B cell (primary cell): ENCODE results near the gene ERC2. TPM values are rescaled to one million over a fixed set of nuclear protein-coding genes. Genes with fewer than 3 reads are reported as not detected.

Source experiments
- ATAC-seq: fragments of 200-7000 bp; cut with Tn5 transposase; one replicate; pipeline ENCODE4 v1.10.0; 2021; ENCODE audit warnings: low read depth, mild to moderate bottlenecking, moderate number of reproducible peaks, moderate library complexity
- CTCF ChIA-PET: fragments of 350-600 bp; sonication (Branson Sonifier 250); formaldehyde crosslinking; loops from one replicate; lab custom pipeline; 2021; ENCODE audit warnings: antibody characterized with exemption, inconsistent platforms; lab: Charles Lee
- POLR2A ChIA-PET: fragments of 350-600 bp; sonication (Branson Sonifier 250); formaldehyde crosslinking; loops from one replicate; lab custom pipeline; 2021; ENCODE audit warnings: antibody characterized with exemption; lab: Charles Lee
- DNase-seq: peaks from one replicate; pipeline ENCODE4 v3.0.0; 2013
- H2AFZ ChIP-seq: 2 replicates; pipeline ENCODE4 v1.6.1; 2012; ENCODE audit warnings: mild to moderate bottlenecking, low read depth, low read length; ENCODE audit not compliant: insufficient read depth, poor library complexity, severe bottlenecking
- H3K27ac ChIP-seq, 2 donors: 1 replicate in 1 of 2; 2 replicates in 1 of 2; pipeline ENCODE4 v1.5.1; 2012 to 2013; ENCODE audit warnings: low read length in 2 of 2, mild to moderate bottlenecking in 2 of 2, moderate library complexity in 1 of 2
- H3K27me3 ChIP-seq, 4 experiments: fragments of 200-600 bp in 1 of 4; sonication (generic) in 1 of 4; replicated peaks in 1 of 4; 1 replicate in 2 of 4; 2 replicates in 2 of 4; pipeline versions ENCODE4 v1.6.1 to v1.7.0; 2013 to 2016; ENCODE audit warnings: low read length in 3 of 4, mild to moderate bottlenecking in 2 of 4, mixed read lengths in 1 of 4, moderate library complexity in 1 of 4; ENCODE audit not compliant: insufficient read depth in 4 of 4, control insufficient read depth in 3 of 4; ENCODE audit errors: control extremely low read depth in 1 of 4
- H3K36me3 ChIP-seq, 2 experiments: replicated peaks in 1 of 2; 1 replicate in 1 of 2; 2 replicates in 1 of 2; pipeline versions ENCODE4 v1.6.1 to v1.7.1; 2013; ENCODE audit warnings: low read length in 1 of 2; ENCODE audit not compliant: insufficient read depth in 2 of 2, control insufficient read depth in 1 of 2; ENCODE audit errors: control extremely low read depth in 1 of 2, extremely low read depth in 1 of 2
- H3K4me1 ChIP-seq, 2 donors: fragments of 200-600 bp in 1 of 2; sonication (generic) in 1 of 2; 1 replicate in 1 of 2; 2 replicates in 1 of 2; pipeline versions ENCODE4 v1.5.1 to v1.6.1; 2013 to 2017; ENCODE audit warnings: low read length in 2 of 2; ENCODE audit not compliant: control insufficient read depth in 2 of 2, insufficient read depth in 2 of 2
- H3K4me2 ChIP-seq: replicated peaks from 2 replicates; pipeline ENCODE3; 2012; ENCODE audit warnings: mild to moderate bottlenecking, low read depth, low read length; ENCODE audit not compliant: poor library complexity, severe bottlenecking
- H3K4me3 ChIP-seq, 5 experiments: fragments of 200-600 bp in 1 of 5; sonication (generic) in 1 of 5; 1 replicate in 3 of 5; 2 replicates in 2 of 5; pipeline versions ENCODE4 v1.5.1 to v1.7.0; 2011 to 2016; ENCODE audit warnings: low read length in 4 of 5, mild to moderate bottlenecking in 4 of 5, low read depth in 2 of 5, control low read depth in 1 of 5, moderate library complexity in 1 of 5; ENCODE audit not compliant: insufficient read depth in 1 of 5; ENCODE audit errors: control extremely low read depth in 1 of 5, extremely low read depth in 1 of 5
- H3K79me2 ChIP-seq: fragments of 200-600 bp; sonication (generic); one replicate; pipeline ENCODE4 v1.6.0; 2016; ENCODE audit warnings: low read length; ENCODE audit not compliant: control insufficient read depth, insufficient read depth
- H3K9ac ChIP-seq: fragments of 200-600 bp; sonication (generic); 2 replicates; pipeline ENCODE4 v1.6.1; 2017; ENCODE audit warnings: mild to moderate bottlenecking, low read length, moderate library complexity
- H3K9me3 ChIP-seq, 3 donors: one replicate each; pipeline versions ENCODE4 v1.6.1 to v1.7.1; 2013; ENCODE audit warnings: low read length in 2 of 3; ENCODE audit not compliant: control insufficient read depth in 2 of 3, insufficient read depth in 1 of 3; ENCODE audit errors: control extremely low read depth in 1 of 3
- H4K20me1 ChIP-seq: 2 replicates; pipeline ENCODE4 v1.6.0; 2012; ENCODE audit warnings: mild to moderate bottlenecking, low read length; ENCODE audit not compliant: insufficient read depth, control insufficient read depth, poor library complexity, severe bottlenecking
- H3K27ac Mint-ChIP-seq: one replicate; pipeline ENCODE4 v1.8.0; 2021; ENCODE audit warnings: mixed read lengths
- H3K27me3 Mint-ChIP-seq: one replicate; pipeline ENCODE4 v1.8.0; 2021; ENCODE audit warnings: mixed read lengths
- H3K4me1 Mint-ChIP-seq: one replicate; pipeline ENCODE4 v1.8.0; 2021; ENCODE audit warnings: mixed read lengths
- H3K4me3 Mint-ChIP-seq: one replicate; pipeline ENCODE4 v1.8.0; 2021; ENCODE audit warnings: mixed read lengths
- H3K9me3 Mint-ChIP-seq: one replicate; pipeline ENCODE4 v1.8.0; 2022; ENCODE audit warnings: mixed read lengths; ENCODE audit not compliant: insufficient read depth
- CTCF ChIP-seq: fragments of 200-600 bp; IDR thresholded peaks from one replicate; pipeline ENCODE4 v1.8.0; 2022; ENCODE audit warnings: antibody characterized with exemption, mild to moderate bottlenecking
- EZH2 ChIP-seq: IDR thresholded peaks from 2 replicates; pipeline ENCODE4 v1.6.1; 2012; ENCODE audit warnings: borderline replicate concordance, low read depth, mild to moderate bottlenecking, moderate library complexity, low read length; ENCODE audit not compliant: insufficient read depth, poor library complexity, severe bottlenecking
- WGBS: methylation state at CpG from one replicate; pipeline ENCODE4 v1.1.5; 2013; ENCODE audit warnings: missing lambda C conversion rate; ENCODE audit not compliant: insufficient coverage; 5-methylcytosine and 5-hydroxymethylcytosine counted together
- intact Hi-C: fragments of 100-400 bp; cut with micrococcal nuclease; formaldehyde crosslinking; loops from one replicate; pipeline ENCODE4 v1.10.0; 2022
- polyA plus RNA-seq: library from polyadenylated mRNA; depleted of rRNA; stranded (reverse); fragments of >200 nt; gene quantifications from 2 replicates; pipeline ENCODE4 v1.2.3, GENCODE V29; 2012
- total RNA-seq, 2 donors: library from RNA; stranded (reverse); fragments of 120-200 nt in 1 of 2; gene quantifications; 1 replicate in 1 of 2; 2 replicates in 1 of 2; pipeline versions ENCODE4 v1.2.3 to v1.2.4, GENCODE V29; 2013 to 2022

ERC2 gene
- total and polyA plus RNA-seq, 2 donors (not counting 1 experiment from before 2014, with no cell fraction given), result not detected

DNA sequence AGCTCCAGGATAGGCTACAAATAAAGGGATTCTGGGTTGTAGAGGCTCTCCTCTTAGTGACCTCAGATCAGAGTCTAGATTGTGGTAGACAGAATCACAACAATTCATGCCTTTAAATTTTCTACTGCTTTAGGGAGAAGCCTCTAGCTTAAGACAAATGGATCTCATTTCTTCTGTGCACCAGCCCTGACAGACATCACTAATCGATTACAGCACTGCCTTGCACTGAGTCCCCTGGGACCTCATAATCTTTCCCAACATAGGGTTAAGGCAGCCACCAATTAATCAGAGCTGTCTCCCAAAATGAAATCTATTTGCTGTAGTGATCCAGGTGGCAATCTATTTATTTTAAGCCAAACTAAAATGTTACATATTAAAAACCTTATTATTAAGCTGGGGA lies 544.6 kb downstream of the ERC2 start:
- Histone ChIP-seq H3K4me2 (no peak overlapping the region), H3K9ac (no peak overlapping the region), H4K20me1 (no peaks in the 10 kb centered on the region), H3K9me3 (no peaks in the 10 kb centered on the region), H3K79me2 (no peaks in the 10 kb centered on the region), H3K27me3 (no peaks in the 10 kb centered on the region), H3K27ac (no peak overlapping the region), H3K36me3 (no peaks in the 10 kb centered on the region), H3K4me3 (no peak overlapping the region), H2AFZ (no peak overlapping the region), H3K4me1 (no peaks in the 10 kb centered on the region)
- no peak for ATAC-seq
- H3K4me3 Mint-ChIP-seq, result no peak overlapping the region
- no peak for TF ChIP-seq EZH2
- no peak for TF ChIP-seq CTCF
- no peaks in the 10 kb centered on the region for H3K4me1 Mint-ChIP-seq
- no peak for DNase-seq
- H3K9me3 Mint-ChIP-seq, result peaks cover 3% of the 10 kb centered on the region
- intact Hi-C loops, result no loop called here
- ChIA-PET CTCF (no interaction called here), POLR2A (no interaction called here)
- no peaks in the 10 kb centered on the region for H3K27me3 Mint-ChIP-seq
- no peak overlapping the region for H3K27ac Mint-ChIP-seq
- no CpG with 5 or more reads among the region's 1 CpG for WGBS

- CTCF ChIA-PET, result no interaction called here
- peaks cover 3% of the 10 kb centered on the region for H3K9me3 Mint-ChIP-seq
- Histone ChIP-seq H2AFZ (no peak overlapping the region), H3K27me3 (no peaks in the 10 kb centered on the region), H3K4me2 (no peak overlapping the region), H3K36me3 (no peaks in the 10 kb centered on the region), H3K4me3 (no peak overlapping the region), H3K9me3 (no peaks in the 10 kb centered on the region), H3K27ac (no peak overlapping the region), H4K20me1 (no peaks in the 10 kb centered on the region), H3K4me1 (no peaks in the 10 kb centered on the region), H3K79me2 (no peaks in the 10 kb centered on the region), H3K9ac (no peak overlapping the region)
- no peak overlapping the region for H3K27ac Mint-ChIP-seq
- POLR2A ChIA-PET, result no interaction called here
- no peak for DNase-seq
- no peaks in the 10 kb centered on the region for H3K4me1 Mint-ChIP-seq
- H3K27me3 Mint-ChIP-seq, result no peaks in the 10 kb centered on the region
- H3K4me3 Mint-ChIP-seq, result no peak overlapping the region
- no CpG with 5 or more reads among the region's 2 CpGs for WGBS
- ATAC-seq, result no peak
- intact Hi-C loops, result no loop called here
- no peak for TF ChIP-seq CTCF
- TF ChIP-seq EZH2, result no peak
These were observed 545.1 kb downstream of the ERC2 start for GRCh38 chr3:55923207-55923606.
